Liver (tissue), 9 donors: ENCODE results near the gene LENG1. TPM values are rescaled to one million over a fixed set of nuclear protein-coding genes. Genes with fewer than 3 reads are reported as not detected.

Experiments used
- DNase-seq: peaks from one replicate; pipeline ENCODE4 v3.0.0-alpha.2; 2017; ENCODE audit warnings: low spot score
- H3K27ac ChIP-seq, 2 donors: one replicate each; pipeline ENCODE4 v1.7.0; 2013; ENCODE audit warnings: inconsistent platforms in 2 of 2, low read length in 2 of 2, control low read depth in 1 of 2, low read depth in 1 of 2, mild to moderate bottlenecking in 1 of 2
- H3K27me3 ChIP-seq, 4 donors: one replicate each; pipeline versions ENCODE4 v1.6.1 to v1.7.0; 2013; ENCODE audit warnings: low read length in 3 of 4, inconsistent platforms in 1 of 4, mild to moderate bottlenecking in 1 of 4, moderate library complexity in 1 of 4; ENCODE audit not compliant: control insufficient read depth in 4 of 4, insufficient read depth in 4 of 4
- H3K36me3 ChIP-seq, 4 donors: one replicate each; pipeline versions ENCODE4 v1.6.1 to v1.7.0; 2013; ENCODE audit warnings: low read length in 3 of 4, mild to moderate bottlenecking in 3 of 4, low read depth in 1 of 4, moderate library complexity in 1 of 4; ENCODE audit not compliant: control insufficient read depth in 4 of 4, insufficient read depth in 3 of 4
- H3K4me1 ChIP-seq, 4 donors: one replicate each; pipeline versions ENCODE4 v1.6.1 to v1.7.0; 2013; ENCODE audit warnings: low read length in 3 of 4, mild to moderate bottlenecking in 3 of 4, moderate library complexity in 1 of 4; ENCODE audit not compliant: control insufficient read depth in 4 of 4, insufficient read depth in 4 of 4
- H3K4me3 ChIP-seq, 3 donors: one replicate each; pipeline versions ENCODE4 v1.6.1 to v1.7.0; 2013; ENCODE audit warnings: low read length in 3 of 3, control low read depth in 1 of 3, low read depth in 1 of 3, mild to moderate bottlenecking in 1 of 3
- H3K9ac ChIP-seq, 2 donors: one replicate each; pipeline ENCODE4 v1.7.0; 2013; ENCODE audit warnings: low read length in 2 of 2, mild to moderate bottlenecking in 2 of 2, moderate library complexity in 2 of 2, control low read depth in 1 of 2, low read depth in 1 of 2
- H3K9me3 ChIP-seq, 4 donors: one replicate each; pipeline versions ENCODE4 v1.6.1 to v1.7.0; 2013; ENCODE audit warnings: low read length in 3 of 4; ENCODE audit not compliant: control insufficient read depth in 4 of 4
- EGR1 ChIP-seq, 2 donors: IDR thresholded peaks; 2 replicates each; pipeline ENCODE4 v1.6.1; 2016 to 2018; ENCODE audit warnings: antibody characterized with exemption in 2 of 2, low read depth in 2 of 2
- FOXA1 ChIP-seq: IDR thresholded peaks from 2 replicates; pipeline ENCODE4 v1.6.1; 2016; ENCODE audit warnings: antibody characterized with exemption
- FOXA2 ChIP-seq: IDR thresholded peaks from 2 replicates; pipeline ENCODE4 v1.6.1; 2016; ENCODE audit warnings: antibody characterized with exemption
- GABPA ChIP-seq, 2 donors: IDR thresholded peaks in 1 of 2; conservative IDR thresholded peaks in 1 of 2; 2 replicates each; pipeline ENCODE4 v1.6.1; 2016; ENCODE audit warnings: antibody characterized with exemption in 2 of 2, mild to moderate bottlenecking in 1 of 2, moderate library complexity in 1 of 2
- HNF4A ChIP-seq, 2 donors: conservative IDR thresholded peaks; 2 replicates each; pipeline ENCODE4 v1.6.1; 2016; ENCODE audit warnings: antibody characterized with exemption in 2 of 2, mild to moderate bottlenecking in 2 of 2
- HNF4G ChIP-seq: IDR thresholded peaks from 2 replicates; pipeline ENCODE4 v1.6.1; 2016; ENCODE audit warnings: antibody characterized with exemption
- JUND ChIP-seq, 2 donors: IDR thresholded peaks; 2 replicates each; pipeline ENCODE4 v1.6.1; 2016; ENCODE audit warnings: antibody characterized with exemption in 2 of 2
- NR2F2 ChIP-seq: IDR thresholded peaks from 2 replicates; pipeline ENCODE4 v1.6.1; 2016; ENCODE audit warnings: antibody characterized with exemption
- RAD21 ChIP-seq, 2 donors: IDR thresholded peaks; 2 replicates each; pipeline ENCODE4 v1.6.1; 2016; ENCODE audit warnings: antibody characterized with exemption in 2 of 2, mild to moderate bottlenecking in 2 of 2
- RXRA ChIP-seq, 2 donors: IDR thresholded peaks; 2 replicates each; pipeline ENCODE4 v1.6.1; 2017 to 2018; ENCODE audit warnings: antibody characterized with exemption in 2 of 2, mild to moderate bottlenecking in 1 of 2
- SP1 ChIP-seq: IDR thresholded peaks from 2 replicates; pipeline ENCODE4 v1.6.1; 2018; ENCODE audit warnings: antibody characterized with exemption, mild to moderate bottlenecking
- TAF1 ChIP-seq: conservative IDR thresholded peaks from 2 replicates; pipeline ENCODE4 v1.6.1; 2016; ENCODE audit warnings: antibody characterized with exemption, mild to moderate bottlenecking
- YY1 ChIP-seq: IDR thresholded peaks from 2 replicates; pipeline ENCODE4 v1.6.1; 2016; ENCODE audit warnings: antibody characterized with exemption, mild to moderate bottlenecking
- WGBS: extraction: QIAGEN DNeasy Blood & Tissue Kit; methylation state at CpG from one replicate; pipeline ENCODE4 v1.1.7; 2013; 5-methylcytosine and 5-hydroxymethylcytosine counted together
- polyA plus RNA-seq, 2 donors: library from polyadenylated mRNA; stranded (reverse) in 1 of 2; unstranded in 1 of 2; fragments of 200-250 nt in 1 of 2; fragments of >200 nt in 1 of 2; fragmentation: Nextera tagmentation in 1 of 2; extraction: Ambion mirVana in 1 of 2; gene quantifications; one replicate each; pipeline versions ENCODE4 v1.2.1 to v1.2.3, GENCODE V29; 2013 to 2015
- total RNA-seq, 2 donors: library from RNA; depleted of rRNA; stranded (reverse); fragments of >200 nt; gene quantifications; one replicate each; pipeline ENCODE4 v1.2.3, GENCODE V29; 2014
- TF ChIP-seq, protein P1 (sequence below): IDR thresholded peaks from 2 replicates; pipeline ENCODE4 v1.6.1; 2016; ENCODE audit warnings: antibody characterized with exemption
- TF ChIP-seq, protein P2 (sequence below): fragments of 150-350 bp; IDR thresholded peaks from 2 replicates; pipeline ENCODE4 v1.5.1; 2017; ENCODE audit warnings: improper control_type of control experiment, low read depth, low read length; ENCODE audit not compliant: missing input control
- TF ChIP-seq, protein P3 (sequence below): IDR thresholded peaks from 2 replicates; pipeline ENCODE4 v1.6.1; 2016; ENCODE audit warnings: antibody characterized with exemption, mild to moderate bottlenecking
- TF ChIP-seq, protein P4 (sequence below): IDR thresholded peaks from 2 replicates; pipeline ENCODE4 v1.6.1; 2016; ENCODE audit warnings: antibody characterized with exemption
- TF ChIP-seq, protein P5 (sequence below): IDR thresholded peaks from 2 replicates; pipeline ENCODE4 v1.6.1; 2016; ENCODE audit warnings: antibody characterized with exemption
- donor health status: healthy.
- donor health status: healthy.
- donor health status: healthy.
- donor health status: healthy.
- donor health status: healthy.

Gene LENG1
- total and polyA plus RNA-seq, 4 donors: 2.6 to 4.4 (median 2.9) TPM

DNA sequence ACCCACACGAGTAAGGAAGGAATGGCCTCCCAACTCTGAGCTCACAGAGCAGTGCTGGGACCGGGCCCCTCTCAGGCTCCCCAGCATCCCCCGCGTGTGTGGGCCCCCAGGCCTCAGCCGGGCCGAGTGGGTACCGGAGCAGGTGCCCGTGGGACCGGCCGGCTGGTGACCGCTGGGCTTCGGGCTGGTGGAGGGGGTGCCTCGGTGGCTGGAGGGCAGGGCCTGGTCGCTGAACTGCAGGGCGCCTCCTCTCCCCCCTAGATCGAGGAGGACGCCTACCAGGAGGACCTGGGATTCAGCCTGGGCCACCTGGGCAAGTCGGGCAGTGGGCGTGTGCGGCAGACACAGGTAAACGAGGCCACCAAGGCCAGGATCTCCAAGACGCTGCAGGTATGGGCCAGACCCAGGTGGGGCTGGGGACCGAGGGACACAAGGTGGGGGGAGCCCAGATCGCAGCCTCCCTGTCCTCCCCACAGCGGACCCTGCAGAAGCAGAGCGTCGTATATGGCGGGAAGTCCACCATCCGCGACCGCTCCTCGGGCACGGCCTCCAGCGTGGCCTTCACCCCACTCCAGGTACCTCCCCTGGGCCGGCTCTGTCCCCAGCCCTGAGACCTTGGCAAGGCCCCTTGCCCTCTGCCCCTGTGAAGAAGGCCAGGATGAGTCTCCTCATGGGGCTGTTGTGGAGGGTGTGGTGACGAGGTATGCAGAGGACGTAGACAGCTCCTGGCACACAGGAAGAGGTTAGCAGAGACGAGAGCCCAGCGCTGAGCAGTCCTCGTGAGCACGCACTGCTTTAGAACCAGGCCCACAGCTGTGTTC, 30.5 kb downstream of the LENG1 start:
- Histone ChIP-seq H3K27me3 (no peaks in the 10 kb centered on the region), H3K4me3 (no peak overlapping the region), H3K4me1 (no peaks in the 10 kb centered on the region), H3K27ac (no peak overlapping the region), H3K9me3 (no peaks in the 10 kb centered on the region), H3K36me3 (peaks cover 7 to 71% (median 30%) of the 10 kb centered on the region in 4 donors), H3K9ac (no peak overlapping the region)
- WGBS: 96% methylated on average over 41 of the region's 41 CpGs
- no peak for DNase-seq
- TF ChIP-seq, protein P1, sequence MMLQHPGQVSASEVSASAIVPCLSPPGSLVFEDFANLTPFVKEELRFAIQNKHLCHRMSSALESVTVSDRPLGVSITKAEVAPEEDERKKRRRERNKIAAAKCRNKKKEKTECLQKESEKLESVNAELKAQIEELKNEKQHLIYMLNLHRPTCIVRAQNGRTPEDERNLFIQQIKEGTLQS: no peak

DNA sequence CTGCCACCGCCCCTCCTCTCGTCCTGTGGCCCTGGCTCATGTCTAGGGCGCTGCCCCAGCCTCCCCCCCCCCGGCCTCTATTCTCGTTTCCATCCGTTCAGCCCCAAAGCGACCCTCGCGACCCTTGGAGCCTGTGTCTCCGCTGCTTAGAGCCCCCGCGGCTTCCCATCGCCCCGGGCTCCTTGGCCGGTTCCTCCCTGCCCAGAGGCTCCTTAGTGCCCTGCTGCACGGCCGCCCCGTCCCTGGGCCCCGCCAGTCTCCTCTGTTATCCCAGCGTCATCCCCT, 31.1 kb downstream of the LENG1 start:
- Histone ChIP-seq H3K4me1 (no peaks in the 10 kb centered on the region), H3K4me3 (no peak overlapping the region), H3K36me3 (peaks cover 7 to 77% (median 33%) of the 10 kb centered on the region in 4 donors), H3K27me3 (no peaks in the 10 kb centered on the region), H3K9ac (no peak overlapping the region), H3K27ac (no peak overlapping the region), H3K9me3 (no peaks in the 10 kb centered on the region)
- DNase-seq: no peak
- TF ChIP-seq RAD21 (IDR thresholded peaks at IDR 0.05) (no peak), SP1 (no peak), RXRA (IDR thresholded peaks at IDR 0.05) (no peak), FOXA1 (no peak), GABPA (IDR thresholded peaks at IDR 0.05 in 1 of 2, conservative IDR thresholded peaks at IDR 0.05 in 1 of 2) (no peak), FOXA2 (no peak), YY1 (no peak), HNF4G (no peak), HNF4A (conservative IDR thresholded peaks at IDR 0.05) (no peak), JUND (IDR thresholded peaks at IDR 0.05) (no peak), TAF1 (no peak), NR2F2 (no peak), EGR1 (IDR thresholded peaks at IDR 0.05; ENCODE audit: low read depth in 2 of 2) (no peak)
- TF ChIP-seq, protein P1: no peak
- TF ChIP-seq, protein P2, sequence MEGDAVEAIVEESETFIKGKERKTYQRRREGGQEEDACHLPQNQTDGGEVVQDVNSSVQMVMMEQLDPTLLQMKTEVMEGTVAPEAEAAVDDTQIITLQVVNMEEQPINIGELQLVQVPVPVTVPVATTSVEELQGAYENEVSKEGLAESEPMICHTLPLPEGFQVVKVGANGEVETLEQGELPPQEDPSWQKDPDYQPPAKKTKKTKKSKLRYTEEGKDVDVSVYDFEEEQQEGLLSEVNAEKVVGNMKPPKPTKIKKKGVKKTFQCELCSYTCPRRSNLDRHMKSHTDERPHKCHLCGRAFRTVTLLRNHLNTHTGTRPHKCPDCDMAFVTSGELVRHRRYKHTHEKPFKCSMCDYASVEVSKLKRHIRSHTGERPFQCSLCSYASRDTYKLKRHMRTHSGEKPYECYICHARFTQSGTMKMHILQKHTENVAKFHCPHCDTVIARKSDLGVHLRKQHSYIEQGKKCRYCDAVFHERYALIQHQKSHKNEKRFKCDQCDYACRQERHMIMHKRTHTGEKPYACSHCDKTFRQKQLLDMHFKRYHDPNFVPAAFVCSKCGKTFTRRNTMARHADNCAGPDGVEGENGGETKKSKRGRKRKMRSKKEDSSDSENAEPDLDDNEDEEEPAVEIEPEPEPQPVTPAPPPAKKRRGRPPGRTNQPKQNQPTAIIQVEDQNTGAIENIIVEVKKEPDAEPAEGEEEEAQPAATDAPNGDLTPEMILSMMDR: no peak
- TF ChIP-seq, protein P3, sequence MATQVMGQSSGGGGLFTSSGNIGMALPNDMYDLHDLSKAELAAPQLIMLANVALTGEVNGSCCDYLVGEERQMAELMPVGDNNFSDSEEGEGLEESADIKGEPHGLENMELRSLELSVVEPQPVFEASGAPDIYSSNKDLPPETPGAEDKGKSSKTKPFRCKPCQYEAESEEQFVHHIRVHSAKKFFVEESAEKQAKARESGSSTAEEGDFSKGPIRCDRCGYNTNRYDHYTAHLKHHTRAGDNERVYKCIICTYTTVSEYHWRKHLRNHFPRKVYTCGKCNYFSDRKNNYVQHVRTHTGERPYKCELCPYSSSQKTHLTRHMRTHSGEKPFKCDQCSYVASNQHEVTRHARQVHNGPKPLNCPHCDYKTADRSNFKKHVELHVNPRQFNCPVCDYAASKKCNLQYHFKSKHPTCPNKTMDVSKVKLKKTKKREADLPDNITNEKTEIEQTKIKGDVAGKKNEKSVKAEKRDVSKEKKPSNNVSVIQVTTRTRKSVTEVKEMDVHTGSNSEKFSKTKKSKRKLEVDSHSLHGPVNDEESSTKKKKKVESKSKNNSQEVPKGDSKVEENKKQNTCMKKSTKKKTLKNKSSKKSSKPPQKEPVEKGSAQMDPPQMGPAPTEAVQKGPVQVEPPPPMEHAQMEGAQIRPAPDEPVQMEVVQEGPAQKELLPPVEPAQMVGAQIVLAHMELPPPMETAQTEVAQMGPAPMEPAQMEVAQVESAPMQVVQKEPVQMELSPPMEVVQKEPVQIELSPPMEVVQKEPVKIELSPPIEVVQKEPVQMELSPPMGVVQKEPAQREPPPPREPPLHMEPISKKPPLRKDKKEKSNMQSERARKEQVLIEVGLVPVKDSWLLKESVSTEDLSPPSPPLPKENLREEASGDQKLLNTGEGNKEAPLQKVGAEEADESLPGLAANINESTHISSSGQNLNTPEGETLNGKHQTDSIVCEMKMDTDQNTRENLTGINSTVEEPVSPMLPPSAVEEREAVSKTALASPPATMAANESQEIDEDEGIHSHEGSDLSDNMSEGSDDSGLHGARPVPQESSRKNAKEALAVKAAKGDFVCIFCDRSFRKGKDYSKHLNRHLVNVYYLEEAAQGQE: no peak
- TF ChIP-seq, protein P4, sequence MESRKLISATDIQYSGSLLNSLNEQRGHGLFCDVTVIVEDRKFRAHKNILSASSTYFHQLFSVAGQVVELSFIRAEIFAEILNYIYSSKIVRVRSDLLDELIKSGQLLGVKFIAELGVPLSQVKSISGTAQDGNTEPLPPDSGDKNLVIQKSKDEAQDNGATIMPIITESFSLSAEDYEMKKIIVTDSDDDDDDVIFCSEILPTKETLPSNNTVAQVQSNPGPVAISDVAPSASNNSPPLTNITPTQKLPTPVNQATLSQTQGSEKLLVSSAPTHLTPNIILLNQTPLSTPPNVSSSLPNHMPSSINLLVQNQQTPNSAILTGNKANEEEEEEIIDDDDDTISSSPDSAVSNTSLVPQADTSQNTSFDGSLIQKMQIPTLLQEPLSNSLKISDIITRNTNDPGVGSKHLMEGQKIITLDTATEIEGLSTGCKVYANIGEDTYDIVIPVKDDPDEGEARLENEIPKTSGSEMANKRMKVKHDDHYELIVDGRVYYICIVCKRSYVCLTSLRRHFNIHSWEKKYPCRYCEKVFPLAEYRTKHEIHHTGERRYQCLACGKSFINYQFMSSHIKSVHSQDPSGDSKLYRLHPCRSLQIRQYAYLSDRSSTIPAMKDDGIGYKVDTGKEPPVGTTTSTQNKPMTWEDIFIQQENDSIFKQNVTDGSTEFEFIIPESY: no peak
- TF ChIP-seq, protein P5, sequence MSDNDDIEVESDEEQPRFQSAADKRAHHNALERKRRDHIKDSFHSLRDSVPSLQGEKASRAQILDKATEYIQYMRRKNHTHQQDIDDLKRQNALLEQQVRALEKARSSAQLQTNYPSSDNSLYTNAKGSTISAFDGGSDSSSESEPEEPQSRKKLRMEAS: no peak
- 92% methylated on average over 20 of the region's 20 CpGs for WGBS
